Measurements from ENCODE around the gene MOB3A.

Gene MOB3A

DNA sequence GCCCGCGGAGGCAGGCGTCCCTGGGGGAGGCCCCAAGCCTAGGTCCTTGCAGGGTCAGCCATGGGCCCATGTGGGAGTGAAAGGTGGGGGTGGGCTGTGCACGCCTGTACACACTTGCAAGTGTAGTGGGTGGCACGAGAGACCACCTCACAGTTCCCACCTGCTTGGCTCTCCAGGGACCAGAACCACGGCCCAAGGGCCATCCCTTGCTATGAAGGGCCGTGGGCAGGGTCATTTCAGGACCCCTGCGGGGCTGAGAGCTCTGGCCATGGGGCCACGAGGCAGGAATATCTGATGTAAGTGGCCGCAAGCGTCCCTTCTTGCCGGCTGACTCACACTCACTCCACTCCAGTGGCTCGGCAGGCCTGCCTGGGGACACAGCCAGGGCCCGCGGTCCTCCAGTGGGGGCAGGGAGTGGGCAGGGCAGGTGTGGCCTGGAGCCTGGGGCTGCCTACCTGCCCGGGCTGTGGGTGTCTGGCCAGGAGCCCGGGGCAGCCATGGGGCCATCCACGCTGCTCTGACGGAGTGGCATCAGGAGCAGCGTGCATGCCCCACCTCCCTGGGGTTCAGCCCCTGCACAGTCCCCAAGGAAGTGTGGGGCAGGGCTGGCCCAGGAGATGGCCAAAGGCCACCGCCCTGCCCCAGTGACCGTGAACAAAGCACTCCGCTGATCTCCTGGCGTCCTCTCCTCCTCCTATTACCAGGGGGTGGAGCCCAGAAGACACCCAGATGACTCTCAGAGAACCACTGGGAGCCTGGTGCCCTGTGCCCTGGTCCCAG, 36.5 kb downstream of the MOB3A start:
- no peak for DNase-seq (ENCODE audit: low read depth in 2 of 2)

- no peak for DNase-seq (ENCODE audit: low read depth in 2 of 2)
Measured at GRCh38 chr19:2058570-2059421, 37.3 kb downstream of the MOB3A start.

GRCh38 chr19:2057484-2058469, 38.3 kb downstream of the MOB3A start:
- DNase-seq (ENCODE audit: low read depth in 2 of 2), result no peak

- no peak for DNase-seq (ENCODE audit: low read depth in 2 of 2)
Measured at GRCh38 chr19:2056837-2057192, 39.3 kb downstream of the MOB3A start.

DNA sequence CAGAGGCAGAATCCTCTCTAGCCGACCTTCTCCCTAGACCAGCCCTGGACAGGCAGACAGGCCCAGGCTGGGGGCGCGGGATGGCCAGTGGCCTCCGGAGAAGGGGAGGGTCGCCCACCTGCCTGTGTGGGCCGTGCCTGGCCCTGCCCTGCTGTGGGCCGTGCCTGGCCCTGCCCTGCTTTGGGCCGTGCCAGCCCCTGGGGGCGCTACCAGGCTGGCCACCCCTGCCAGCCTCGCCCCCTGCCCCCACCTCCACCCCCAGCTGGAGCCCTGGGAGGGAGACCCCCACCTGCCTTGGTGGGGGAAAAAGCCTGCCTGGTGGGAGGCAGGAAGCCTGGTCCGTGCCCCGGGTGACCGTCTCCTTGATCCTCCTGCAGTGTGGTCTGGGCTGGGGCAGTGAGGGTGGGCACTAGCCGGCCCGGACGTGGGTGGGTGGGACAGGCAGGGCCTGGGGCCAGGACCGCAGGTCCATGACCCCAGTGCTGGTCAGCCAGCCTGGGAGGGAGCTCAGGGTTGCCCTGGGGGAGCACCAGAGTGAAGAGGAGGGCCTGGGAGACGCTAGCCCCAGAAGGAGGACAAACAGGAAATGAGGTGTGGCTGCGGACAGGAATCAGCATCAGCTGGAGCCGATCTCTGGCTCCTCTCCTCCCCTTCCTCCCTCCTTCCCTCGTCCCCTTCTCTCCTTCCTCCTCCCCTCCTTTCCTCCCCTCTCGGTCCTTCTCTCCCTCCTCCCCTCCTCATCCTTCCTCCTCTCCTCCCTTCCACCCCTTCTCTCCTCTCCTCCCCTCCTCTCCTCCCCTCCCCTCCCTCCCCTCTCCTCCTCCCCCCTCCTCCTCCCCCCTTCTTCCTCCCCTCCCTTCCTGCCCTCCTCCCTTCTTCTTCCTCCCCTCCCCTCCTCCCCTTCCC, 39.9 kb downstream of the MOB3A start:
- DNase-seq (ENCODE audit: low read depth in 2 of 2), result no peak

- DNase-seq (ENCODE audit: low read depth in 2 of 2), result no peak
Measured at GRCh38 chr19:2054763-2055162, 41.4 kb downstream of the MOB3A start.

DNA sequence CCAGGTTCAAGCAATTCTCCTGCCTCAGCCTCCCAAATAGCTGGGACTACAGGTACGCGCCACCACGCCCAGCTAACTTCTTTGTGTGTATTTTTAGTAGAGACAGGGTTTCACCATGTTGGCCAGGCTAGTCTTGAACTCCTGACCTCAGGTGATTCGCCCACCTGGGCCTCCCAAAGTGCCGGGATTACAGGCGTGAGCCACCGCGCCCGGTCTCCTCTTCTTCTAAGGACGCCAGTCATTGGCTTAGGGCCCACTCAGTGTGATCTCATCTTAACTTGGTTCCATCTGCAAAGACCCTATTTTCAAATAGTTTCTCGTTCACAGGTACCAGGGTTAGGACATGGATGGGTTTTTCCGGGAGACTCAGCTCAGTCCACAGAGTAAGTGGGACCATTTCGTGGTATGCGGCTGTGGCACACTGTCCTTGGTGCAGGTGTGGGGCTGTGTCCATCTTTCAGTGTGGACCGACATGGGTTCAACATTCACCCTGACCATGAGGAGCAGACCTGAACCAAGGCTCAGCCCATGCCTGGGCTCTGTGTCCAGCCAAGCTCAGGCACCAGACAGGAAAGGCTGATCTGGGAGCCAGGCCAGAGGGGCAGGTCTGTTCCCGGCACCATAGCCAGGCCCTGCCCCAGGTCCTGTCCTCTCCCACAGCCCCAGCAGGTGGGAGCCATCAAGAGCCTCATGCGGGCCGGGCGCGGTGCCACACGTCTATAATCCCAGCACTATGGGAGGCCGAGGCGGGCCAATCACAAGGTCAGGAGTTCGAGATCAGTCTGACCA, 42.3 kb downstream of the MOB3A start:
- no peak for DNase-seq (ENCODE audit: low read depth in 2 of 2)

DNA sequence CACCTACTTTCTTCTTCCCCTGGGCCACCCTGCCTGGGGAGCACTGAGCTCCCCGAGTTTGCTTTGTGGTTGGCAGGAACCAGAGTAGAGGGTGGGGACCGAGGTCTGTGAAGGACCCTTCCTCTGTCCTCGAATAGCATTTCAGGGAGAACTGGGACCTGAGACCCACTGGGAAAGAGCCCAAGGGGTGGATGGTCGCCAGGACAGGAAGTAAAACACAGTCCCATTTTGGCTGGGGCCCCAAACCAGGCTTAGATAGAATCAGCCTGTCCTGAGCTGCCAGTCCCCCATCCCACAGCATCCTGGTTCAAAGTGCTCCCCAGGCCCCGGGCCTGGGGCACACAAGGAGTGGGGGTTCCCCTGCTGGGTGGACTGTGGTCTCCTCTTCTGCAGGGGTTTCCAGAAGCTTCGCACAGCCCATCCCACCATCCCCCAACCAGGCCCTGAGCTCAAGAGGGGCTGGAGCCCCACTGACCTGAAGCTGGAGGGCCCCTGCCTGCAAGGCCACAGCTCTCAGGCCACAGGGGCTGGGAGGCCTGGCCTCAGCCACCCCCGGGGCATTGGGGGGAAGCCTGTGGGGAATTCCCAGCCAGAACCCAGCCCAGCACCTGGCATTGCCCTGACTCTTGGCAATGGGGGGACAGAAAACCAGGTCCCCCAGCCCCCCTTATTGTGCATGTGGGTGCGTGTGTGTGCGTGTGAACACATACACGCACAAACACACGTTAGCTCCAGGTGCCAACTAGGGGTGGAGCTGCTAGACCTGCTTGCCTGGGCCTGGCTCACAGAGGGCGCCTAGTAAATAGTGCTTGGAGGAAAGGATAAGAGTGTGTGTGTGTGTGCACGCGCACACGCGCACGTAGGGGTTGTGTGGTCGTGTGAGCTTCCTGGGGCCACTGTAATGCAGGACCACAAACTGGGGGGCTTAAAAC, 44.1 kb downstream of the MOB3A start:
- no peak for DNase-seq (ENCODE audit: low read depth in 2 of 2)

DNA sequence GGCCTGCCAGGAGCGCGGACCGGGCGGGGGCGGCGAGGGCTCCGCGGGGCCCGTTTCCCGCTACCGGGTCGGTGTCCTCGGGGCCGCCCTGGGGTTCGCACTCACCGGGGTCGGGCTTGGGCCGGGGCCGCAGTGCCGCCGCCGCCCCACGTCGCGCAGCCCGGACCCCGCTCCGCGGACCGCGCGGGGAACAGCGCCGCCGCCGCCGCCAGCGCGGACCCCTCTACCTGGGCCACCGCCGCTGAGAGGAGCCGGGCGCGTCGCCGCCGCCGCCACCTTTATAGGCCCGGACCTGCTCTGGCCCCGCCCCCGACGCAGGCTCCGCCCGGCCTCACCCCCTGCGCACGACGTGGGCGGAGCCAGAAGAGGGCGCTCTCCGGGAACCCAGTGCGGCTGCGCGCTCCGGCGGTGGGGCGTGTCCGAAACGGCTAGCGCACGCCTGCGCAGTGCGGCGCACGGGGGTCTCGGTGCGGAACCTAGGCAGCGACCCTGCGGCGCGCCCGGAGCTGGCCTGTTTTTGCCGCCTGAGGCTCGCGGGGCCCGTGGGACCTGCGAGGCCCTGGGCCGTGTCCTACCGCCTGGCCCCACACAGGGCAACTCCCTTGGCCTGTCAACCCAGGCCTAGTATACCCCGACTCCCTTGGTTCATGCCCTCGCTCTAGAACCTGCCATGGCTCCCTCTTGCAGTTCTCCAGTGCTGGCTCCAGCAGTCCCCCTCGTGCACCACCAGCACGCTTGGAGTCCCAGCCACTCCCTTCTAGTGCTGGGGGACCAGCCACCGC, 44.9 kb downstream of the MOB3A start, which contains the start of gene MKNK2:
Gene MKNK2, minus strand, starts transcription at position 254 of the 782 bp plus-strand sequence. CDS start 393 bp downstream, outside the sequence.
- peak; percentile 86 to 87 for DNase-seq (ENCODE audit: low read depth in 2 of 2)

GRCh38 chr19:2050349-2050990, 45.7 kb downstream of the MOB3A start:
- no peak for DNase-seq (ENCODE audit: low read depth in 2 of 2)

GRCh38 chr19:2049741-2050348, 46.3 kb downstream of the MOB3A start:
- no peak for DNase-seq (ENCODE audit: low read depth in 2 of 2)

GRCh38 chr19:2048959-2049740, 47.0 kb downstream of the MOB3A start:
- DNase-seq (ENCODE audit: low read depth in 2 of 2), result no peak

GRCh38 chr19:2048104-2048958, 47.8 kb downstream of the MOB3A start:
- no peak for DNase-seq (ENCODE audit: low read depth in 2 of 2)

DNA sequence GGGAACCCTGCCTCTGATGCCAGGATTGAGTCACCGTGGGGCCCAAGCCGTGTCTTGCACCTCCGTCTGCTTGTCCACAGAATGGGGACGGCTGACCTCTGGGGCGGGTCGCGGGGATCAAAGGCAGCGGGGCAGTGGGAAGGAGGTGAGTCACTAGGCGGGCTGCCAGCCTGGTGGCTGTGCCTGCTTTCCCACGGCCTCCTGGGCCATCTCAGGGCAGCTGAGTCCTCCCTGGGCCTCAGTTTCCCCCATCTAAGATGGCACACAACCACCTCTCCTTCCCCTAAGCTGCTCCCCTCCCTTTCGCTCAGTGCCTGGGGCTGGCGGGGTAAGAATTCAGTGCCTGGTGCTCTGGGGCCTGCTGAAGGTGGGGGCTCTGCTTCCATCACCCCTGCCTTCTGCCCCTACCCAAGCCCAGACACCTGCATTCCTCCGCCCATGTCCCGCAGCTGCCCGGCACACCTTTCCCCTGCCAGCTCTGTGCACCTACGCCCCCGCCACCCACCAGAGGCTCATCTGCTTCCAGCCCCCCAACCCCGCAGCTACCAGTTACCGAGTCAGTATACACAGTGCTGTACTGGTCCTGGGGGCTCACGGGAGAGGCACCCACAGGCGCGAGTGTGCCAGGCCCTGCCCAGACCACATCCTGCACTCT, 48.5 kb downstream of the MOB3A start:
- no peak for DNase-seq (ENCODE audit: low read depth in 2 of 2)

DNA sequence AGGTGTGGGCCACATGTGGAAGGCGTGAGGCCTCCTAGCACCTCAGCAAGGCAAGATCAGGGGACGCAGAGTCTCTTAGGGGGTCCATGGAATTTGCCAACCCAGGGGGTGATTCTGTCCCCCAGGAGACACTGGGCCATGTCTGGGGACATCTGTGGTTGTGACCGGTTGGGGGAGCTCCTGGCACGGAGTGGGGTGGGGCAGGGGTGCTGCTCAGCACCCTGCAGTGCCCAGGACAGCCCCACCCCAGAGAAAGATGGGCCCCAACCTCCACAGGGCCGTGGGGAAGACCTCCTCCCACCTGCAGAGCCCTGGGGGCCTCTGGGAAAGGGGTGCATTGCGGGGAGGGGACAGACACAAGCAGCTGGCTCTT, 49.1 kb downstream of the MOB3A start:
- no peak for DNase-seq (ENCODE audit: low read depth in 2 of 2)

Data from stimulated activated CD8-positive, alpha-beta memory T cell treated with anti-CD3 and anti-CD28 coated beads, Interleukin-15, amount 100 ng/mL, for 4 hours (primary cell).